NCI-H526 (cell line): ENCODE results near the gene ADCY5.

ENCODE experiments used
- DNase-seq, 2 experiments: peaks; one replicate each; lab custom pipeline; 2025; lab: John Stamatoyannopoulos, UW

ADCY5 gene

GRCh38 chr3:123406598-123406997 is 42.3 kb downstream of the ADCY5 start:
- no peak for DNase-seq

- no peak for DNase-seq
Measured at GRCh38 chr3:123405936-123406510, 42.9 kb downstream of the ADCY5 start.

- no peak for DNase-seq
Measured at GRCh38 chr3:123405021-123405420, 43.9 kb downstream of the ADCY5 start.

- no peak for DNase-seq
Measured at GRCh38 chr3:123404391-123404790, 44.5 kb downstream of the ADCY5 start.

- DNase-seq: no peak
Measured at GRCh38 chr3:123401836-123402530, 46.9 kb downstream of the ADCY5 start.

GRCh38 chr3:123400169-123400568 is 48.7 kb downstream of the ADCY5 start:
- DNase-seq: no peak

- no peak for DNase-seq
Measured at GRCh38 chr3:123399653-123400052, 49.2 kb downstream of the ADCY5 start.

GRCh38 chr3:123397921-123398785 is 50.7 kb downstream of the ADCY5 start:
- DNase-seq: no peak

GRCh38 chr3:123397050-123397590 is 51.8 kb downstream of the ADCY5 start:
- no peak for DNase-seq

GRCh38 chr3:123396171-123397049 is 52.5 kb downstream of the ADCY5 start:
- DNase-seq: no peak

- DNase-seq: no peak
Measured at GRCh38 chr3:123395235-123395634, 53.7 kb downstream of the ADCY5 start.

GRCh38 chr3:123394391-123395020 is 54.4 kb downstream of the ADCY5 start:
- DNase-seq: no peak

- DNase-seq: no peak
Measured at GRCh38 chr3:123392871-123393620, 55.8 kb downstream of the ADCY5 start.

GRCh38 chr3:123392368-123392767 is 56.5 kb downstream of the ADCY5 start:
- DNase-seq: no peak

- DNase-seq: no peak
Measured at GRCh38 chr3:123390865-123391600, 57.9 kb downstream of the ADCY5 start.

GRCh38 chr3:123389628-123389918 is 59.3 kb downstream of the ADCY5 start:
- no peak for DNase-seq

GRCh38 chr3:123388811-123389627 is 59.9 kb downstream of the ADCY5 start:
- DNase-seq: no peak

- no peak for DNase-seq
Measured at GRCh38 chr3:123388042-123388441, 60.8 kb downstream of the ADCY5 start.

- DNase-seq: peak; percentile 87
Measured at GRCh38 chr3:123387532-123387931, 61.4 kb downstream of the ADCY5 start.
